NCI-H1092 (cell line): ENCODE measurements around the gene NXN.
A peak's percentile ranks its signal among the peaks of the same experiment; 100 is the strongest.
"Not testable (repeated sequence)": the region's sequence is repeated elsewhere in the genome, so short reads cannot be mapped to it uniquely, and the experiment has no call there.

ENCODE experiments used
- DNase-seq: peaks from one replicate; lab custom pipeline; 2025; lab: John Stamatoyannopoulos, UW

The NXN gene

DNA sequence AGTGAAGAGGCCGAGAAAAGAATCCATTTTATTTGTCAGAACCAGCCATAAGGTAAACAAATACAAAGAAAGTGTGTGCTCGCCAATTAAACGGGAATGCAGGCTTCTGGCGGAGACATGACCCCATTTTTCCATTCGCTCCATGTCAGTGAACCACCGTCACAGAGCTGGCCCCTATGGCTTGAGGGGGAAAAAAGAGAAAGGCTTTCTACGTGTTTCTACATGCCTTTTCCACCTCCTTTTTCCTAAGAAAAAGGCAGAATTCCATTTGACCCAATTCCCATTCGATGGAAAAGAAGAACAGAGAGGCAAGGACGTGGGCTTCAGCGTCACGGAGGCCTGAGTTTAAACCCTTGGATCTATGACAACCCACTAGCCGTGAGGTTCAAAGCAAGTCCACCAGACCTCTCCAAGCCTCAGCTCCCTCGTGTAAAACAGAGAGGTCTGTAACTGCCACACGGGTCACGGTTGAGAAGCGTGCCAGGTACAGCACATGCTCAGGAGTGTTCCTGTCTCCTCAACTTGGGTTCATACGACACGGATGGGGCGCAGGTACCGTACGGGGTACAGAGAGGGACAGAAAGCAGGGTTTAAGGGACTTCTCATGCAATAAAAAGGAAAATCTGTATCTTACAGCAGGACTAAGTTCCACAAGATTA, 91.9 kb downstream of the NXN start:
- no peak for DNase-seq

DNA sequence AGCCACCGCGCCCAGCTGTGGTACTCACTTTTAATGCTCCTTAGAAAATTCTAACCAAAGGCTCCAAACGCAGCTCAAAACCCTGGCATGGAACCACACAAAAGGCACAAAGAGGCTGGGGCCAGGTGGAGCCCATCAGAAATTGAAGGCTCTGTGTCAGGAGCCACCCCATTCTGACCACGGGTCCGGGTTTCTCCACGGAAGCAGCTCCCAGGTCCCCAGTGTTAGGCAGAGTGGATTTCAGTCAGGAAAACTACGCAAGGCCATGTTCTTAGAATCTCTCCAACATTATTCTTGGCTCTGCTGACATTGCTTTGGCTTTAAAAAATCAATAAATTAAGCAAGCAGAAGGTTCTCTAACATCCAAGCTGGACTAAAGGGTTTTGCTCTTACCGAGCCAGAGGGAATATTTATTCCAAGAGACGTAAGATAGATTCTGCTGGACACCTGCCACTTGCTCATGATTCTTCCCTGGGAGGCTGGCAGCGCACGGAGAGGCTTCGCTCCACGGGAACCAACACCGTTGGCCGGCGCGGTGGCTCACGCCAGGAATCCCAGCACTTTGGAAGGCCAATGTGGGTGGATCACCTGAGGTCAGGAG, 93.5 kb downstream of the NXN start:
- DNase-seq, result peak; percentile 7

DNA sequence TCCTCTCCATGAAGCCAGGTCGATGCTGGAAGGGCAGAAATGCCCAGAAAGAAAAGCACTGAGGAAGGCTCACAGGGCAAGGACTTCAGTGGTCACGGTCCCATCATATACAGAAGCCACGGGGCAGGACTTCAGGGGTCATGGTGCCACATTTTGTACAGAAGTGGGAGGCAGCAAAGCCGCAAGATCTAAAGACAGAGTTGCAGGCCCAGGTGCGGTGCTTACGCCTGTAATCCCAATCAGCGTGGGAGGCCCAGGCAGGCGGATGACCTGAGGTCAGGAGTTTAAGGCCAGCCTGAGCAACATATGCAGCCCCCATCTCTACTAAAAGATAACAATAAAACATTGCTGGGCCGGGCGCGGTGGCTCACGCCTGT, 96.0 kb downstream of the NXN start:
- DNase-seq, result no peak

DNA sequence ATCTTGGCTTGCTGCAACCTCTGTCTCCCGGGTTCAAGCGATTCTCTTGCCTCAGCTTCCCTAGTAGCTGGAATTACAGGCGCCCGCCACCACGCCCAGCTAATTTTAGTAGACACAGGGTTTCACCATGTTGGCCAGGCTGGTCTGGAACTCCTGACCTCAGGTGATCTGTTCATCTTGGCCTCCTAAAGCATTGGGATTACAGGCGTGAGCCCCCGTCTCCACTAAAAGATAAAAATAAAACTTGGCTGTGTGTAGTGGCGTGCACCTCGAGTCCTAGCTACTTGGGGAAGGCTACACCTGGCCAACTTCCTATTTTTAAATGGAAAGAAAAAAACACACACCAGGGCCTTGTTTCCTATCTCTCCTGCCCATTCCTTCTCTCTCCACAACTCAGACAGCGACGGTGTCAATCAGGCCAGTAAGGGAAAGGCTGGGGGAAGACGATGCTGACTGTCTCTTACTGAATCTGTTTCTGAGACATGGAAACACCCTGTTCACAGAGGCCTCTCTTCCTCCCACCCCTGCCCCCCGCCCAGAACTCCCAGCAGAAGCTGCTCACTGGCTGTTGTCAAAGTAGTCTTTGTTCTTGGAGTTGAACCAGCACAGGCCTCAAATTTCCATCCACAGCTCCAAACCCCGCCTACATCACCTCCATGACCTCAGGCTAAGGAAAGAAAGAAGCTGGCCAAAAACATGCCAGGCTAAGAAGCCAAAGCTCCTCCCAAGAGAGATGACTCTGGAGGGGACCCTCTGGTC, 96.6 kb downstream of the NXN start:
- no peak for DNase-seq

DNA sequence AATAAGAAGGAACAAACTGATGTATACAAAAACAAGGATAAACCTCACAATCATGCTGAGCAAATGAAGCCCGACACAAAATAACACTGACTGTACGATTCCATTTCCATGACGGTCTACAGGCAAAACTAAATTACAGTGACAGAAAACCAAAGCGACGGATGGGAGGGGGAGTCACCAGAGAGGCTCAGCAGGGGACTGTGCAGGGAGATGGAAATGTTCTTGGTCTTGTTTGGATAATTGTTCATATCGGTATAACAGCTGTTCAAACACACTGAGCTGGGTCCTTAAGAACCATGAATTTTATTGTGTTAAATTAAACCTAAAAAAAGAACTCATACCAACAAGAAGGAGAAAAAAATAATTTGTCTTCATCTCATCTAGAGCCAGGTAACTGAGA, 97.8 kb downstream of the NXN start:
- peak; percentile 32 for DNase-seq

DNA sequence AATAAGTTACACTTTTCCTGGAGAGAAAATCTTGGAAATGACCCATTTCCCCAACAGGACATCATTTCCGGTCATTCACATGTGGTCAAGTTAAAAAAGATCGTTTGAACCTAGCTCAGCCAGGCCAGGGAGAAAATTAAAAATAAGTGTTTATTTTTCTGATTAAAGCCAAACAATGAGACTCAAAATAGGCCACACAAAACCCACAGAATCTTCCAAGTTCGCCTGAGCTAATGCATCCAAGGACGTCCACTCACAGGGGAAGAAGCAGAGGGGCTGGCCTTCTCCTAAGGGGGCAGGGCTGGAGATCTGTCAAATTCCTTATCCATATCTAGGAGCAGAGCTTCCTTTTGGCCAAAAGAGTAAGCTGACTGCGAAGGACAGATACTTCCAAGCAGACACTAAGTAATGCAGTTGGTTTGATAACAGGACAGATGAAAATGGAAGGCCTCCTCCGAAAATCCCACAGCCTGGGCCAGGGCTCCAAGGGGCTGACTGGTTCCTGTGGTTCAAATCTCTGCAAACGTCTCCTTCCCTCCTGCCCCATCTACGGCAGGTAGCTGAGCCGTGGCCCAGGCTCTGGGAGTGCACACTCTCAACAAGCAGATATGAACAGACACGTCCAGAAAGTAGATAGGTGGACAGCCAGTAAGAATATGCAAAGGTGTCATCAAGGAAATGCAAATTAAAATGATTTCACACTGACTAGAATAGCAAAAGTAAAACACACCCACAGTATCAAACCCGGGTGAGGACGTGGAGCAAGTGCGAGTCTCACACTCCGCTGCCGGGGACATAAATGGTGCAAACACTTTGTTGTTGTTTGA, 98.9 kb downstream of the NXN start:
- no peak for DNase-seq

DNA sequence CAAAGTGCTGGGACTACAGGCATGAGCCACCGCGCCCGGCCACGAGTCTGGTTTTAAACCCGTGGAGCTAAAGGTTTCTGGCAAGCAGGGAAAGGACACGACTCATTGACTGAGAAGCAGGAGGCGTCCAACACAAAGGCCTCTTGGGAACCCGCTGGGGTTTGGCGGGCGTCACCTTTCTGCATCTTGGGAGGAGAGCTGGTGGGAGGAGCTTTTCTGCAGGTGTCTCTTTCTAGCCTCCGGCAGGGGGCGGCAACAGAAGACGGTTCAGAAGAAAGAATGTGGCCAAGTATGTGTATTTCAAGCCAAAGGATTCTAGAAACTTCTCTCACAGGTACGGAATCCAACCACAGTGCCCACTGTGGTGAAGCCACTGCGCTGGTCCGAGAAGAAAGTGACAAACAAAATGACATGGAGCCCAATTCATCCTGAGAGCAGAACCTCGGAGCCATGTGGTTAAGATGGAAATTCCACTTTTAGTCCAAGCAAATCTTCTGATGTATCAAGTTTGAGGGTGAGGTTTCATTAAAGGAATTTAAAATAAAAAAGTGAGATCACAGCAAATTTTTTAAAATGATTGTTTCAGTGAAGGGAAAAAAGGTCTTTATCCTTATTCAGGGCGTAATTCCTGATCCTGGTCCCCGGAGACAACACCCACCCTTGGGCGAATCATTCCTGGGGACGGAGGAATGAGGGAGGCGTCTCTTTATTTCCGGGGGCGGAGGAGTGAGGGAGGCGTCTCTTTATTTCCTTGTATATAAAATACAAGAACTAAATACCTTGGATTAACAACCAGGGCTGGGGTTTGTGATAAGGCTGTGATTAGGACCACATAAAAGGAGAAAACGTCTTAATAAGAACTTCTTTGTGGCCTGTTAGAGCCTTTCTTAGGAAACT, 99.8 kb downstream of the NXN start:
- DNase-seq, result peak; percentile 86

DNA sequence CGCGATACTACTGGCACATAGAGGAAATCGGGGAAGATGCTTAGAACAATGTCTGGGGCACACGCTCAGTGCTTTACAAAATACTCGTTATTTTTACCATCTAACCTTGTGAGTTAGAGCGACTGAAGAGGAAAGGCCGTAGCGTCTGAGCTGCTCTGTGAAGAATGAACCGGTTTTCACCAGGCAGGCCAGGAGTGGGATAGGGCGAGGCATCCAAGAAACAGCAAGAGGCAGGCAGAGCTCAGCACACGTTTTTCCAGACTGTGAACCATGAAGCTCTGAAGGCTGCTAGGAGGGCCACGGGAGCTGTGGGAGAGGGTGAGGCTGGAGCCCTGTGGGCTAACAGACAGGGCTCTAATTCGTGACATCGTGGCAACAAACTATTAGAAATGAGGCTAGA, 101.9 kb downstream of the NXN start:
- no peak for DNase-seq

DNA sequence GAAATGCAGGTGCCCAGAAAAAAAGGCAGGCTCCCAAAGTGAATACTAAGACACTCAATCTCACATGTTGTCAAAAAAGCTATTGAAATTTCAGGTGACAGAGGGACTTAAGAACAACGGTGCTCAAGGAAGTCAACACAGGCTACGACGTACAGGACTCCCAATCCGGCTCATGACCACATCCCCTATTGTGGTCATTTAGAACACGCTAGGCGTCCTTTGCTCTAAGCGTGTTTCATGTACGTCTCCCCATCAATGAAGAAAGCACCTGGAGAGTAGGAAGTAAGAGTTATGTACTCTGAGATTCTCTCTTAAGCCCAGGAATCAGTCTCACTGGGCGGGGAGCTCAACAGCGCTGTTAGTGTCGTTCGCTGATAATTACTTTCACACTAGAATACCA, 103.3 kb downstream of the NXN start:
- DNase-seq, result no peak

DNA sequence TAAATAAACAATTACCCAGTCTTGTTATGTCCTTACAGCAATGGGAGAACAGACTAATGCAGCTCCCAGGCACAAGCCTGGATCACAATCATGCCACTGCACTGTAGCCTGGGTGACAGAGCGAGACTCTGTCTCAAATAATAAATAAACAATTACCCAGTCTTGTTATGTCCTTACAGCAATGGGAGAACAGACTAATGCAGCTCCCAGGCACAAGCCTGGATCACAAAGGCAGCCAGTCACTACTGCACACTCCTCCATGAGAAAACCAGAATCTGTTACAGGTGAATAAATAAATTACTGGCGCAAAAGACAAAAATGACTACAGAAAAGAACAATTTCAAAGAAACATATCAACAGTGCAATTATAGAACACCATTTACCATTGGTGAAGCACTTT, 105.0 kb downstream of the NXN start:
- DNase-seq, result not testable (repeated sequence)

DNA sequence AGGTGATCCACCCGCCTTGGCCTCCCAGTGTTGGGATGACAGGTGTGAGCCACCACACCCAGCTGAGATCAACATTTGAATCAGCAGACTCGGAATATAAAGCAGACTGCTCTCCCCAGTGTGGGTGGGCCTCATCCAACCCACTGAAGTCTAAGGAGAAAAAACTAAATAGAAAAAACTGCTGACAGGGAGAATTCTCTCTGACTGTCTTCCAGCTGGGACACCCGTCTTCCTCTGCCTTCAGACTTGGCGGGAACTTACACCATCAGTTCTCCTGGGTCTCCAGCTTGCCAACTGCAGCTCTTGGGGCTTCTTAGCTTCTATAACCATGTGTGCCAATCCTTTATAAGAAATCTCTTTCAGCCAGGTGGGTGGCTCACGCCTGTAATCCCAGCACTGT, 106.7 kb downstream of the NXN start:
- DNase-seq, result no peak

DNA sequence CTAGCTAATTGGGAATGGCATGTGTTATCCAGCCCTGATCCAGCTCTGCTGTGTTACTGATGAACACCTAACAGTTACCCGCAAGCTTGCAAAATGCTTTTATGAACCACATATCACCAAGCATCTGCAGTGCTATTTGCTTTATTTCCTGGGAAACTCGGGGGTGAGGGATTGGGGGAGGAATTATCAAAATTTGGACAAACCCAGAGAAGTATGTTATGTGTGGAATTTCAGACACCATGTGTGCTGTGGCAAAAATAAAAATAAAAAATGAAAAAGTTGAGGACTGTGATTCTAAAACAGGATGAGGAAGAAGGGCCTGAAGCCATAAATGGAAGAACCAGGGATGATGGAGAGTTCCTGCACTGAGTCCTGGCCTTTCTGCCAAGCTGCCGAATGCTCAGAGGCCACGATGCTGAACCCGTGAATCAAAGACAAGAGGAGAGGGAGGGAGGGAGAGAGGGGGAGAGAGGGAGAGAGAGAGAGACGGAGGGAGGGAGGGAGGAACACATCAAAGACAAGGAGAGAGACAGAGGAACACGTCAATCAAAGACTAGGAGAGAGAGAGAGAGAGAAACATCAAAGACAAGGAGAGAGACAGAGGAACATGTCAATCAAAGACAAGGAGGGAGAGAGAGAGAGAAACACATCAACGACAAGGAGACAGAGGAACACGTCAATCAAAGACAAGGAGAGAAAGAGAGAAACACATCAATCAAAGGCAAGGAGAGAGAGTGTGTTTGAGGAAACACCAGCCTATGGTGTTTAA, 107.6 kb downstream of the NXN start:
- DNase-seq, result no peak

DNA sequence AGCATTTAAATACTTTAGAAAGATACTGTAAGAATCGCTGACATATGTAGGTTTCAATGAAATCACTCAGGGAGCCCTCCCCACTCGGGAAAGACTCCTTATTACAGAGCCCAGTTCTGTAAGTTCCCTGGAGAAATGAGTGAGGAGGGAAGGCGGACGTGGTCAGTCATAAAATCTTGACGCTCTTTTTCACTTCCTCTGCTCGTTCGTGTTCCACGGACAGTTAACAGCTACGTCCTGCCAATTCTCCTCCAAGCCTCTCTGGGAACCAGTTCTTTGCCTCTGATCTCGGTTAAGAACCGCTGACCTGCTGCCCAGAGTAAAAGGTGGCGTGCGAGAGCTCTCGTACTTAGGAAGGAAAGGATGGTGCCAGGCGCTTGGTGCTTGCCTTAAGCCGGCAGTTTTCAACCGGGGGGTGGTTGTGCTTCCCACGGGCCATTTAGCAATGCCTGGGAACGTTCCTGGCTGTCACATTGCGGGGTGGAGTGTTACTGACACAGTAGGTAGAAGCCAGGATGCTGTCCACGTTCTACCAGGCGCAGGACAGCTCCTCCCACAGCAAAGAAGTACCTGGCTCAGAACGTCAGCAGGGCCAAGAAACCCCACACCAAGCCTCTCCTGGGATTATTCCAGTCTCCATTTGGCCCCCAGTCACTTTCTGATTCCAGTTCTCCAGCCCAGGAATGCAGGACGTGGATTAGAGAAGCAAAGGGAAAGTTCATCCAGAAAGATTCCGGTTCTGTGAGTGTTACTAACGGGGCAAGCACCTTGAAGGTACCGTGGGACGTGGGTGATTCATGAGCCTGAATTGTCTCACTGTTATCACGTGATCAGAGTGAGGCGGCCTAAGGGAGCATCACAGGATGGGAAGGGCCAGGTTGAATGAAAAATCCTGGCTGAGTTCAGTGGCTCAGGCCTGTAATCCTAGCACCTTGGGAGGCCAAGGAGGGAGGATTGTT, 109.7 kb downstream of the NXN start:
- DNase-seq, result no peak

DNA sequence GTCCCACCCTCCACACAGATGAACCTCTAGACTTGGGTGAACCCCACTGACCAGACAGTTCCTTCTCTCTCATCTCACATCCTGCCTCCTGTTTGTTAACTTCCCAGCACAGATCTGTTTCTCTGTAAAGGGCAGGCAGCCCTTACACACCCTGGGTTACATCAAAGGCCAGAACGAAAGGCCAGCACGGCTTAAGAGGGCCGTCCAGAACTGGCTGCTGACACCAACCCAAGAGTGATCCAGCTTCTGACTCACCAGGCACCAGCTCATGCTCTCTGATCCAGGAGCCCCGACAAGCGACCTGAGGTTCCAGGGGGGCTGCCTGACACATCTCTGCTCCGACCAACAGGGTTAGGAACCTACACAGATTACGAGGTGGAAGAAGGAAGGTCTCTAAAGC, 110.5 kb downstream of the NXN start:
- no peak for DNase-seq

DNA sequence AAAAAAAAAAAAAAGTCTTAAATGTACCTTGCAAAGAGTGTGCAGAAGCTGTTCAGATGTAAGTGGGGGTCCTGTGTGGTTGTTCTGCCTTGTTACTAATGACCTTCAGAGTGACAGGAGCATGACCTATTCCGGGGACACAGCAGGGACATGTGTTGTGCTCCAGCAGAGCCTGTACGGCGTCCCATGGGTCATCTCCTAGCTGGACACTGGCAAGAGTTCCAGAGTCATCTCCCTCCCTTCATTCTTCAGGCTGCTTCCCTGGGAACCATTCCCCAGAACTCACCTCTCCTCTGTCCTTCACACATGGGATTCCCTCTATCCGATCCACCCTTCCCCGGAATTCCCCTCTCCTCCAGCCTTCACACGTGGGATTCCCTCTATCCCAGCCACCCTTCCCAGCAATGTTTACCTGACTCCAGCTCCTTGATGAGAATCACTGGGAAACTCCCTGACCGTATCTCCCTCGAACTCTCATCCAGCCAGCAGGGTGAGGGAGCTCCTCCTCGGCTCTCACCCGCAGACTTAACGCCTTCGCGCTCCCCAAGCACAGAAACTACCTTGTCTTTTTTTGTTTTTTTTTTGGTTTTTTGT, 111.6 kb downstream of the NXN start:
- no peak for DNase-seq

DNA sequence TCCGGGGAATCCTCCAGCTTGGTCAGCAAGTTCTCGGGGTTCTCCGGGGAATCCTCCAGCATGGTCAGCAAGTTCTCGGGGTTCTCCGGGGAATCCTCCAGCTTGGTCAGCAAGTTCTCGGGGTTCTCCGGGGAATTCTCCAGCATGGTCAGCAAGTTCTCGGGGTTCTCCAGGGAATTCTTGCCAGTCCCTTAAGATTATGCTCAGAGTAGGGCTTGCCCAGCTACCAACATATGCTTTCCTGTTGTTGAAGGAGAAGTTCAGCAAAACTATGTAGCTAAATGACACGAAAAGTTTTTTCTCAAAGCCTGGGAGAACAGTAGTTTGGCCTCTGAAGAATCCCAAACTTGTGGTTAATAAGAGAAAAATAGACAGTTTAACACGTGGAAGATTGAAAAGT, 112.3 kb downstream of the NXN start:
- DNase-seq, result not testable (repeated sequence)

DNA sequence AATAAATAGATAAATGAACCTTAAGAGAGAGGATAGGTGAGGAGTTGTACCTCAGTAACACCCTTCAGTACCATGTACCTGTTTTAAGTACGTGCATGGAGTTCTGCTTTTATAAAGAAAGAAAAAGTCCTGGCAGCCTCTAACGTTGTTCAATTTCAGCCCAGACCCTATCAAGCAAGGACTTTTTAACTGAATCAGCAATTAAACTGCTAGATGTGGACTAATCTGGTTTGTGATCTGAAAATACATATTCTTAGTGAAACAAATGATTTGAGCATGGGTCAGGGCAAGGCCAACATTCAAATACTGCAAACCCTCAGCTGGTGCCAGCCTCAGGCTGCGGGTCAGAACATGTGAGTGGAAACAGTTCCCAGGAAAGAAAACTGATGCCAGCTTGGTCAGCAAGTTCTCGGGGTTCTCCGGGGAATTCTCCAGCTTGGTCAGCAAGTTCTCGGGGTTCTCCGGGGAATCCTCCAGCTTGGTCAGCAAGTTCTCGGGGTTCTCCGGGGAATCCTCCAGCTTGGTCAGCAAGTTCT, 112.9 kb downstream of the NXN start:
- DNase-seq, result no peak

DNA sequence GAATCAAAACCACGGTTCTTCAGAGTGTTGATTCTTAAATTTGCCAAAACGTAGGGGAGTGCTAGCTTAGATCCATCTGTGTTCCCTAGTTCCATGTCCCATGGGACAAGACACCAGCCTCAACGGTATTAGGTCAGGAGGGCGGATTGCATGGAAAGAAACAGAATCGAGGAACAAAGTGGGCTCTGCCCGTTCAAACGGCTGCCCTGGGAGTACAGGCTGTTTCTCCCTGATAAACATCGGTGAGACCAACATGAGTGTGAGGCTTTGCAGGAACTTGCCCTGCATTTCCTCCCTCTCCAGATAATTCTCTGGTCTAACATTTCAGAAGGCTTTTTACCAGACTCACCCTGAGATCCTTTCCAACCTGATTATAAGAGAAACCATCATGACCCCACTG, 115.3 kb downstream of the NXN start:
- no peak for DNase-seq

DNA sequence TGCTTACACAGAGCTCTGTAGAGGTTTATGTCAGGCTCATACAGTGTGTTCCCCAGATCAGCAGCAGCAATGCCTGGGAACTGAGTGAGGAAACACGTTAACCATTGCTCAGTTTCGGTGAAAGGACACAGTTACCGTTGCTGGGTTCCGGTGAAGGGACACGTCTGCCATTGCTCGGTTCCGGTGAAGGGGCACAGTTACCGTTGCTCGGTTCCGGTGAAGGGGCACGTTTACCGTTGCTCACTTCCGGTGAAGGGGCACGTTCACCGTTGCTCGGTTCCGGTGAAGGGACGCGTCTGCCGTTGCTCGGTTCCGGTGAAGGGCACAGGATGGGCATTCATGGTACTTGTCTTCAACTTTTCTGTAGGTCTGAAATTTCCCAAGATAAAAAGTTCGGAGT, 115.7 kb downstream of the NXN start:
- no peak for DNase-seq
